Esophagus muscularis mucosa (tissue), 4 donors: ENCODE results near the gene RNASE12. TPM values are rescaled to one million over a fixed set of nuclear protein-coding genes. Genes with fewer than 3 reads are reported as not detected.

Source experiments
- DNase-seq: peaks from one replicate; pipeline ENCODE4 v3.0.0-alpha.2; 2017; ENCODE audit errors: extremely low spot score
- H3K27ac ChIP-seq, 4 donors: fragments of 200-600 bp; sonication (generic); replicated peaks in 1 of 4; 1 replicate in 3 of 4; 2 replicates in 1 of 4; pipeline ENCODE4 v1.5.1; 2016 to 2019; ENCODE audit warnings: mild to moderate bottlenecking in 1 of 4
- H3K27me3 ChIP-seq, 4 donors: fragments of 200-600 bp; sonication (generic); one replicate each; pipeline versions ENCODE4 v1.5.1 to v1.6.0; 2016 to 2019
- H3K36me3 ChIP-seq, 4 donors: fragments of 200-600 bp; sonication (generic); one replicate each; pipeline ENCODE4 v1.5.1; 2016 to 2019
- H3K4me1 ChIP-seq, 4 donors: fragments of 200-600 bp; sonication (generic); one replicate each; pipeline ENCODE4 v1.5.1; 2016 to 2019
- H3K4me3 ChIP-seq, 4 donors: fragments of 200-600 bp; sonication (generic); 1 replicate in 2 of 4; 2 replicates in 2 of 4; pipeline ENCODE4 v1.5.1; 2016 to 2019; ENCODE audit warnings: mild to moderate bottlenecking in 4 of 4, moderate library complexity in 1 of 4
- H3K9me3 ChIP-seq, 4 donors: fragments of 200-600 bp; sonication (generic); 1 replicate in 3 of 4; 2 replicates in 1 of 4; pipeline ENCODE4 v1.5.1; 2016 to 2019
- CTCF ChIP-seq, 3 experiments: fragments of 200-600 bp in 2 of 3; fragments of 450-650 bp in 1 of 3; sonication (generic) in 2 of 3; IDR thresholded peaks; one replicate each; pipeline ENCODE4 v1.5.1; 2017 to 2019; ENCODE audit warnings: antibody characterized with exemption in 3 of 3, mild to moderate bottlenecking in 2 of 3, moderate library complexity in 1 of 3
- EP300 ChIP-seq: sonication (generic); formaldehyde crosslinking; IDR thresholded peaks from one replicate; pipeline ENCODE4 v1.6.1; 2017; ENCODE audit warnings: antibody characterized with exemption
- POLR2A ChIP-seq: fragments of 450-650 bp; IDR thresholded peaks from one replicate; pipeline ENCODE4 v1.6.1; 2017; ENCODE audit warnings: antibody characterized with exemption, moderate library complexity, mild to moderate bottlenecking, low read depth
- POLR2AphosphoS5 ChIP-seq, 2 donors: sonication (generic); formaldehyde crosslinking; IDR thresholded peaks; one replicate each; pipeline ENCODE4 v1.6.1; 2017; ENCODE audit warnings: antibody characterized with exemption in 2 of 2
- WGBS: methylation state at CpG from one replicate; pipeline ENCODE4 v1.1.5; 2018; 5-methylcytosine and 5-hydroxymethylcytosine counted together
- intact Hi-C: fragments of 100-400 bp; cut with DNase I; formaldehyde crosslinking; loops from one replicate; pipeline ENCODE4 v1.15.1; 2023
- total RNA-seq, 4 donors: library from RNA; depleted of rRNA; stranded (reverse); fragments of >200 nt; gene quantifications; one replicate each; pipeline versions ENCODE4 v1.1.0 to v1.2.1, GENCODE V29; 2016

RNASE12 gene
- total RNA-seq, 4 donors from 2014 or later: not detected

DNA sequence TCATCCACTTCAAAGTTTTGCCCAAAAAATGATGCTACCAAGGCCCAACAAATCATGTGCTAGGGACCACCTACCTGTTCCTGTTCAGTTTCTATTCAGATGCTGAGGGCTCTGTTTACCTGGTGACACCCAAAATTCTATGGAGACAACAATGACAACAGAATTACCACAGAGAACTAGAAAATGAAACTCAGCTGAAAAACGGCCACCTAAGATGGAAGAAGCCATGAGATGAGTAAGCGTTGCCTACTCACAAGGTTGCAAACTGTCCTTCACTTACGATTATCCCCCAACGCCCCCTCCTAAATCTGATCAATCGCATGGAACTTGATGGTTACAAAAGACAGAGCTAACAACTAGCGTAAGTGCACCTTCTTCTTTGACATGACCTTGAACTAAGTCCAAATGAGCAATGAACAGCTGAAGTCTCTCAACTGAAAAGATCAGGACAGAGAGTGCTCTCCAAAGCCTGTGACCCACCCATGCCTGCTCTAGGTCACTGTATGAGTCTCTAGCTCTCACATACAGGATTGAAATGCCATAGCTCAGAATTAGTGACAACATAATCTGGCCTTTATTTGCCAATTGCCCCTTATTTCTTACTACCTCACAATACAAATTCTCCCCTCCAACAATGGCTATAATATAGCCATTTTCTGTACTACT, 3.6 kb downstream of the RNASE12 start, which contains the start of gene RNASE11:
RNASE11 (minus strand) TSS at position 513 of the 666 bp plus-strand sequence.
- DNase-seq: no peak
- H3K27me3 ChIP-seq: peaks cover 0 to 20% (median 0%) of the 10 kb centered on the region in 4 donors
- H3K4me1 ChIP-seq: no peaks in the 10 kb centered on the region
- H3K27ac ChIP-seq: no peak within 1 kb of the TSS
- H3K4me3 ChIP-seq: no peak within 1 kb of the TSS
- WGBS: 86% methylated on average over 6 of the region's 6 CpGs
- TF ChIP-seq POLR2A (no peak), CTCF (IDR thresholded peaks at IDR 0.05) (no peak), EP300 (no peak), POLR2AphosphoS5 (IDR thresholded peaks at IDR 0.05) (no peak)
- H3K36me3 ChIP-seq: no peaks in the 10 kb centered on the region
- intact Hi-C loops: no loop called here
- no peaks in the 10 kb centered on the region for H3K9me3 ChIP-seq

DNA sequence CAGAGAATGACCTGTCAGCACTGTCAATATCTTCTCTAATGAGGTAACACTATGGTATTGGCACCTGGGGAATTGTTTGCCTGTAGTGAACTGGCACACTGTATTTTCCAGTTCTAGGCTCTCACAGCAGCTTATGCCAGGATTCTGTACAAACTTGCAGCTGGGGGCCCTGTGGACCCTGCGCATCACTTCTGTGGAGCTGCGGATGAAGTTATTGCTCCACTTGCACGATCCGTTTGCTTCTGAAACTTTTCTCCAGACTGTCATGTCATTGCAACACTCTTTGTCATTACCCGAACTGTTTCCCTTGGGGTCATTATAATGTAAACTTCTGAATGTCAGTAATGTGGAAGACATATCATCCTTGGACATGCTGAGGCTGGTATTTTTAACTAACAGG, 7.3 kb downstream of the RNASE12 start:
- DNase-seq: no peak
- 54% methylated on average over 5 of the region's 5 CpGs for WGBS
- H3K9me3 ChIP-seq: no peaks in the 10 kb centered on the region

DNA sequence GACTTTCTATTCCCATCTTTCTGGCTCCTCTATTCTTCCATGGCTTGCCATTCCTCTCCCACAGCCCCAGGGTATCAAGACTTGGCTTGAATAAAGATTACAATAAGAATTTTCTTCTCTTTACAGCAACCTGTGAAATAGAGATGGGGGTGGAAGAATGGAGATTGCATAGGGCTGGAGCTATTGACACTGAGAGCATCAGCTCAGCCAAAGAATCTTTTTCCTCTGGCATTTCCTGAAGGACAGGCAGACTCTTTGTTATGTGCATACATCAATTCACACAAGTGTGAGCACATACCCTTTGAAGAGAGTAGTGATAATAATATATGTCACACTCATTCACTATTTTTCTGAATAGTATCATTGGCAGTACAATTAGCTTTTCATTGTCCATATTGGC, 8.0 kb downstream of the RNASE12 start:
- Histone ChIP-seq H3K4me1 (no peaks in the 10 kb centered on the region), H3K36me3 (no peaks in the 10 kb centered on the region), H3K9me3 (no peaks in the 10 kb centered on the region), H3K27me3 (peaks cover 0 to 7% (median 0%) of the 10 kb centered on the region in 4 donors), H3K27ac (no peak overlapping the region), H3K4me3 (no peak overlapping the region)
- intact Hi-C loops: no loop called here
- no peak for DNase-seq
- no peak for TF ChIP-seq POLR2A
- no peak for TF ChIP-seq CTCF (IDR thresholded peaks at IDR 0.05)
- TF ChIP-seq EP300: no peak
- no peak for TF ChIP-seq POLR2AphosphoS5 (IDR thresholded peaks at IDR 0.05)

More for the DNA sequence above, 7.3 kb downstream of the RNASE12 start:
- H3K36me3 ChIP-seq: no peaks in the 10 kb centered on the region
- TF ChIP-seq CTCF (IDR thresholded peaks at IDR 0.05): no peak
- H3K27ac ChIP-seq: no peak overlapping the region
- H3K4me1 ChIP-seq: no peaks in the 10 kb centered on the region
- no peak overlapping the region for H3K4me3 ChIP-seq
- intact Hi-C loops: no loop called here
- H3K27me3 ChIP-seq: peaks cover 0 to 10% (median 0%) of the 10 kb centered on the region in 4 donors

- no peak for DNase-seq
- Histone ChIP-seq H3K27me3 (peaks cover 0 to 5% (median 0%) of the 10 kb centered on the region in 4 donors), H3K4me1 (no peaks in the 10 kb centered on the region), H3K4me3 (no peak overlapping the region), H3K9me3 (no peaks in the 10 kb centered on the region), H3K36me3 (no peaks in the 10 kb centered on the region), H3K27ac (no peak overlapping the region)
- WGBS: 77% methylated on average over 4 of the region's 4 CpGs
- intact Hi-C loops: no loop called here
- TF ChIP-seq POLR2A (no peak), POLR2AphosphoS5 (IDR thresholded peaks at IDR 0.05) (no peak), CTCF (IDR thresholded peaks at IDR 0.05) (no peak), EP300 (no peak)
These were observed 10.9 kb downstream of the RNASE12 start for GRCh38 chr14:20580242-20580641.
